Small intestine (tissue), 7 donors: ENCODE measurements around the gene MYH9. TPM values are rescaled to one million over a fixed set of nuclear protein-coding genes. Genes with fewer than 3 reads are reported as not detected.

ENCODE experiments used
- DNase-seq, 2 donors: peaks; one replicate each; pipeline versions ENCODE4 v3.0.0 to v3.0.0-alpha.2; 2013
- FAIRE-seq: peaks from 2 replicates; lab custom pipeline; 2012; peaks lifted over from hg19 to GRCh38; lab: Jason Lieb, UNC
- H3K27ac ChIP-seq, 3 donors: one replicate each; pipeline ENCODE4 v1.5.1; 2013; ENCODE audit warnings: low read length in 2 of 3, mild to moderate bottlenecking in 2 of 3, control low read depth in 1 of 3, inconsistent platforms in 1 of 3, low read depth in 1 of 3, moderate library complexity in 1 of 3
- H3K27me3 ChIP-seq, 3 donors: one replicate each; pipeline ENCODE4 v1.6.1; 2013; ENCODE audit warnings: low read length in 3 of 3, inconsistent platforms in 1 of 3; ENCODE audit not compliant: control insufficient read depth in 3 of 3, insufficient read depth in 3 of 3
- H3K36me3 ChIP-seq, 3 donors: one replicate each; pipeline ENCODE4 v1.6.1; 2013; ENCODE audit warnings: low read length in 3 of 3, inconsistent platforms in 1 of 3, low read depth in 1 of 3, mild to moderate bottlenecking in 1 of 3, moderate library complexity in 1 of 3; ENCODE audit not compliant: control insufficient read depth in 3 of 3, insufficient read depth in 2 of 3
- H3K4me1 ChIP-seq, 3 donors: one replicate each; pipeline ENCODE4 v1.6.1; 2013; ENCODE audit warnings: low read length in 2 of 3, inconsistent platforms in 1 of 3, low read depth in 1 of 3, mild to moderate bottlenecking in 1 of 3, moderate library complexity in 1 of 3; ENCODE audit not compliant: control insufficient read depth in 3 of 3, insufficient read depth in 2 of 3
- H3K4me3 ChIP-seq, 3 donors: one replicate each; pipeline ENCODE4 v1.5.1; 2013; ENCODE audit warnings: low read length in 3 of 3, control low read depth in 1 of 3, inconsistent platforms in 1 of 3, low read depth in 1 of 3, mild to moderate bottlenecking in 1 of 3, moderate library complexity in 1 of 3
- H3K9me3 ChIP-seq, 2 donors: one replicate each; pipeline ENCODE4 v1.6.1; 2013; ENCODE audit warnings: low read depth in 1 of 2, low read length in 1 of 2; ENCODE audit not compliant: control insufficient read depth in 2 of 2, insufficient read depth in 1 of 2
- WGBS, 3 donors: extraction: QIAGEN DNeasy Blood & Tissue Kit; methylation state at CpG; one replicate each; pipeline ENCODE4 v1.1.7; 2013; 5-methylcytosine and 5-hydroxymethylcytosine counted together
- polyA plus RNA-seq, 4 donors: library from polyadenylated mRNA; stranded (reverse) in 3 of 4; unstranded in 1 of 4; fragments of 200-250 nt in 3 of 4; fragments of 120-200 nt in 1 of 4; gene quantifications; one replicate each; pipeline versions ENCODE4 v1.2.1 to v1.2.3, GENCODE V29; 2013
- donor health status: healthy with polysubstance abuse.
- donor health status: control.
- donor health status: control.
- donor health status: Bipolar disorder and iron deficiency.
- donor health status: healthy.

MYH9 gene
- polyA plus RNA-seq, 4 donors, result 95.4 to 188 (median 143) TPM

GRCh38 chr22:36386351-36386899 is 1.3 kb downstream of the MYH9 start:
- WGBS, 3 donors, result 0 to 1% (median 0%) methylated on average over 18 of the region's 18 CpGs
- H3K4me3 ChIP-seq, result peak overlapping the region; percentile 90 to 100 (median 100)
- H3K36me3 ChIP-seq, result peaks cover 0 to 32% (median 0%) of the 10 kb centered on the region in 3 donors
- H3K4me1 ChIP-seq, result peaks cover 0 to 21% (median 4%) of the 10 kb centered on the region in 3 donors
- H3K27ac ChIP-seq, result peak overlapping the region; percentile 97 to 99 (median 98)
- H3K9me3 ChIP-seq, result no peaks in the 10 kb centered on the region
- DNase-seq (peak; percentile 54 to 70), FAIRE-seq (no peak)
- no peaks in the 10 kb centered on the region for H3K27me3 ChIP-seq

GRCh38 chr22:36385491-36386350 is 2.0 kb downstream of the MYH9 start:
- peaks cover 0 to 19% (median 4%) of the 10 kb centered on the region in 3 donors for H3K4me1 ChIP-seq
- H3K27ac ChIP-seq, result peak overlapping the region; percentile 97 to 99 (median 98)
- H3K36me3 ChIP-seq, result peaks cover 0 to 36% (median 0%) of the 10 kb centered on the region in 3 donors
- DNase-seq (peak; percentile 47 to 54), FAIRE-seq (no peak)
- H3K27me3 ChIP-seq, result no peaks in the 10 kb centered on the region
- peak overlapping the region; percentile 90 to 100 (median 100) for H3K4me3 ChIP-seq
- no peaks in the 10 kb centered on the region for H3K9me3 ChIP-seq
- WGBS, 3 donors, result 1 to 3% (median 2%) methylated on average over 12 of the region's 12 CpGs

GRCh38 chr22:36384766-36385481 is 2.8 kb downstream of the MYH9 start:
- peaks cover 0 to 41% (median 0%) of the 10 kb centered on the region in 3 donors for H3K36me3 ChIP-seq
- peak overlapping the region; percentile 97 to 99 (median 98) for H3K27ac ChIP-seq
- DNase-seq (peak; percentile 40 to 44), FAIRE-seq (no peak)
- no peaks in the 10 kb centered on the region for H3K9me3 ChIP-seq
- peaks cover 0 to 19% (median 7%) of the 10 kb centered on the region in 3 donors for H3K4me1 ChIP-seq
- H3K4me3 ChIP-seq, result peak overlapping the region; percentile 90 to 100 (median 100)
- no peaks in the 10 kb centered on the region for H3K27me3 ChIP-seq
- WGBS, 3 donors, result 12 to 23% (median 16%) methylated on average over 7 of the region's 7 CpGs

GRCh38 chr22:36383110-36383581 is 4.6 kb downstream of the MYH9 start:
- Histone ChIP-seq H3K4me3 (no peak overlapping the region), H3K9me3 (no peaks in the 10 kb centered on the region), H3K36me3 (peaks cover 0 to 52% (median 4%) of the 10 kb centered on the region in 3 donors)

GRCh38 chr22:36381513-36382128 is 6.1 kb downstream of the MYH9 start:
- Histone ChIP-seq H3K4me3 (no peak overlapping the region), H3K27me3 (no peaks in the 10 kb centered on the region), H3K36me3 (peaks cover 0 to 64% (median 7%) of the 10 kb centered on the region in 3 donors), H3K9me3 (no peaks in the 10 kb centered on the region), H3K27ac (peak overlapping the region in 1 of 3 donors; percentile 56), H3K4me1 (peaks cover 2 to 19% (median 19%) of the 10 kb centered on the region in 3 donors)
- no peak for DNase-seq
- FAIRE-seq, result no peak
- 40 to 66% (median 64%) methylated on average over 5 of the region's 5 CpGs for WGBS, 3 donors

More at GRCh38 chr22:36383110-36383581, 4.6 kb downstream of the MYH9 start:
- Histone ChIP-seq H3K4me1 (peaks cover 0 to 19% (median 16%) of the 10 kb centered on the region in 3 donors), H3K27ac (peak overlapping the region in 2 of 3 donors; percentile 30 to 85), H3K27me3 (no peaks in the 10 kb centered on the region)
- peak in 1 of 2 donors; percentile 69 for DNase-seq
- no peak for FAIRE-seq
- WGBS, 3 donors, result 20 to 43% (median 24%) methylated on average over 4 of the region's 4 CpGs

GRCh38 chr22:36379593-36380361 is 8.0 kb downstream of the MYH9 start:
- no peak overlapping the region for H3K4me3 ChIP-seq
- peak overlapping the region; percentile 27 to 86 (median 69) for H3K27ac ChIP-seq
- WGBS, 3 donors, result 47 to 60% (median 52%) methylated on average over 16 of the region's 16 CpGs
- no peak for DNase-seq
- H3K27me3 ChIP-seq, result no peaks in the 10 kb centered on the region
- H3K9me3 ChIP-seq, result no peaks in the 10 kb centered on the region
- H3K4me1 ChIP-seq, result peaks cover 10 to 28% (median 13%) of the 10 kb centered on the region in 3 donors
- no peak for FAIRE-seq
- peaks cover 0 to 68% (median 7%) of the 10 kb centered on the region in 3 donors for H3K36me3 ChIP-seq

- Histone ChIP-seq H3K4me1 (peaks cover 9 to 30% (median 13%) of the 10 kb centered on the region in 3 donors), H3K27me3 (no peaks in the 10 kb centered on the region), H3K27ac (peak overlapping the region in 1 of 3 donors; percentile 94), H3K9me3 (no peaks in the 10 kb centered on the region), H3K36me3 (peaks cover 0 to 65% (median 7%) of the 10 kb centered on the region in 3 donors), H3K4me3 (no peak overlapping the region)
- no peak for DNase-seq
- 42 to 76% (median 61%) methylated on average over 5 of the region's 5 CpGs for WGBS, 3 donors
- FAIRE-seq, result no peak
These were observed 8.9 kb downstream of the MYH9 start for GRCh38 chr22:36378869-36379217.
